B cell (primary cell): ENCODE results near the gene AANAT. TPM values are rescaled to one million over a fixed set of nuclear protein-coding genes. Genes with fewer than 3 reads are reported as not detected.
A peak's percentile ranks its signal among the peaks of the same experiment; 100 is the strongest.

Experiments used
- ATAC-seq: fragments of 200-7000 bp; cut with Tn5 transposase; one replicate; pipeline ENCODE4 v1.10.0; 2021; ENCODE audit warnings: low read depth, mild to moderate bottlenecking, moderate number of reproducible peaks, moderate library complexity
- CTCF ChIA-PET: fragments of 350-600 bp; sonication (Branson Sonifier 250); formaldehyde crosslinking; loops from one replicate; lab custom pipeline; 2021; ENCODE audit warnings: antibody characterized with exemption, inconsistent platforms; lab: Charles Lee
- POLR2A ChIA-PET: fragments of 350-600 bp; sonication (Branson Sonifier 250); formaldehyde crosslinking; loops from one replicate; lab custom pipeline; 2021; ENCODE audit warnings: antibody characterized with exemption; lab: Charles Lee
- DNase-seq: peaks from one replicate; pipeline ENCODE4 v3.0.0; 2013
- H2AFZ ChIP-seq: 2 replicates; pipeline ENCODE4 v1.6.1; 2012; ENCODE audit warnings: mild to moderate bottlenecking, low read depth, low read length; ENCODE audit not compliant: insufficient read depth, poor library complexity, severe bottlenecking
- H3K27ac ChIP-seq, 2 donors: 1 replicate in 1 of 2; 2 replicates in 1 of 2; pipeline ENCODE4 v1.5.1; 2012 to 2013; ENCODE audit warnings: low read length in 2 of 2, mild to moderate bottlenecking in 2 of 2, moderate library complexity in 1 of 2
- H3K27me3 ChIP-seq, 4 experiments: fragments of 200-600 bp in 1 of 4; sonication (generic) in 1 of 4; replicated peaks in 1 of 4; 1 replicate in 2 of 4; 2 replicates in 2 of 4; pipeline versions ENCODE4 v1.6.1 to v1.7.0; 2013 to 2016; ENCODE audit warnings: low read length in 3 of 4, mild to moderate bottlenecking in 2 of 4, mixed read lengths in 1 of 4, moderate library complexity in 1 of 4; ENCODE audit not compliant: insufficient read depth in 4 of 4, control insufficient read depth in 3 of 4; ENCODE audit errors: control extremely low read depth in 1 of 4
- H3K36me3 ChIP-seq, 2 experiments: replicated peaks in 1 of 2; 1 replicate in 1 of 2; 2 replicates in 1 of 2; pipeline versions ENCODE4 v1.6.1 to v1.7.1; 2013; ENCODE audit warnings: low read length in 1 of 2; ENCODE audit not compliant: insufficient read depth in 2 of 2, control insufficient read depth in 1 of 2; ENCODE audit errors: control extremely low read depth in 1 of 2, extremely low read depth in 1 of 2
- H3K4me1 ChIP-seq, 2 donors: fragments of 200-600 bp in 1 of 2; sonication (generic) in 1 of 2; 1 replicate in 1 of 2; 2 replicates in 1 of 2; pipeline versions ENCODE4 v1.5.1 to v1.6.1; 2013 to 2017; ENCODE audit warnings: low read length in 2 of 2; ENCODE audit not compliant: control insufficient read depth in 2 of 2, insufficient read depth in 2 of 2
- H3K4me2 ChIP-seq: replicated peaks from 2 replicates; pipeline ENCODE3; 2012; ENCODE audit warnings: mild to moderate bottlenecking, low read depth, low read length; ENCODE audit not compliant: poor library complexity, severe bottlenecking
- H3K4me3 ChIP-seq, 5 experiments: fragments of 200-600 bp in 1 of 5; sonication (generic) in 1 of 5; 1 replicate in 3 of 5; 2 replicates in 2 of 5; pipeline versions ENCODE4 v1.5.1 to v1.7.0; 2011 to 2016; ENCODE audit warnings: low read length in 4 of 5, mild to moderate bottlenecking in 4 of 5, low read depth in 2 of 5, control low read depth in 1 of 5, moderate library complexity in 1 of 5; ENCODE audit not compliant: insufficient read depth in 1 of 5; ENCODE audit errors: control extremely low read depth in 1 of 5, extremely low read depth in 1 of 5
- H3K79me2 ChIP-seq: fragments of 200-600 bp; sonication (generic); one replicate; pipeline ENCODE4 v1.6.0; 2016; ENCODE audit warnings: low read length; ENCODE audit not compliant: control insufficient read depth, insufficient read depth
- H3K9ac ChIP-seq: fragments of 200-600 bp; sonication (generic); 2 replicates; pipeline ENCODE4 v1.6.1; 2017; ENCODE audit warnings: mild to moderate bottlenecking, low read length, moderate library complexity
- H3K9me3 ChIP-seq, 3 donors: one replicate each; pipeline versions ENCODE4 v1.6.1 to v1.7.1; 2013; ENCODE audit warnings: low read length in 2 of 3; ENCODE audit not compliant: control insufficient read depth in 2 of 3, insufficient read depth in 1 of 3; ENCODE audit errors: control extremely low read depth in 1 of 3
- H4K20me1 ChIP-seq: 2 replicates; pipeline ENCODE4 v1.6.0; 2012; ENCODE audit warnings: mild to moderate bottlenecking, low read length; ENCODE audit not compliant: insufficient read depth, control insufficient read depth, poor library complexity, severe bottlenecking
- H3K27ac Mint-ChIP-seq: one replicate; pipeline ENCODE4 v1.8.0; 2021; ENCODE audit warnings: mixed read lengths
- H3K27me3 Mint-ChIP-seq: one replicate; pipeline ENCODE4 v1.8.0; 2021; ENCODE audit warnings: mixed read lengths
- H3K4me1 Mint-ChIP-seq: one replicate; pipeline ENCODE4 v1.8.0; 2021; ENCODE audit warnings: mixed read lengths
- H3K4me3 Mint-ChIP-seq: one replicate; pipeline ENCODE4 v1.8.0; 2021; ENCODE audit warnings: mixed read lengths
- H3K9me3 Mint-ChIP-seq: one replicate; pipeline ENCODE4 v1.8.0; 2022; ENCODE audit warnings: mixed read lengths; ENCODE audit not compliant: insufficient read depth
- EZH2 ChIP-seq: IDR thresholded peaks from 2 replicates; pipeline ENCODE4 v1.6.1; 2012; ENCODE audit warnings: borderline replicate concordance, low read depth, mild to moderate bottlenecking, moderate library complexity, low read length; ENCODE audit not compliant: insufficient read depth, poor library complexity, severe bottlenecking
- WGBS: methylation state at CpG from one replicate; pipeline ENCODE4 v1.1.5; 2013; ENCODE audit warnings: missing lambda C conversion rate; ENCODE audit not compliant: insufficient coverage; 5-methylcytosine and 5-hydroxymethylcytosine counted together
- intact Hi-C: fragments of 100-400 bp; cut with micrococcal nuclease; formaldehyde crosslinking; loops from one replicate; pipeline ENCODE4 v1.10.0; 2022
- polyA plus RNA-seq: library from polyadenylated mRNA; depleted of rRNA; stranded (reverse); fragments of >200 nt; gene quantifications from 2 replicates; pipeline ENCODE4 v1.2.3, GENCODE V29; 2012
- total RNA-seq, 2 donors: library from RNA; stranded (reverse); fragments of 120-200 nt in 1 of 2; gene quantifications; 1 replicate in 1 of 2; 2 replicates in 1 of 2; pipeline versions ENCODE4 v1.2.3 to v1.2.4, GENCODE V29; 2013 to 2022
- TF ChIP-seq, protein P1 (sequence below): fragments of 200-600 bp; IDR thresholded peaks from one replicate; pipeline ENCODE4 v1.8.0; 2022; ENCODE audit warnings: antibody characterized with exemption, mild to moderate bottlenecking

Gene AANAT
- total and polyA plus RNA-seq, 2 donors (not counting 1 experiment from before 2014, with no cell fraction given): 0.42 to 0.94 TPM

DNA sequence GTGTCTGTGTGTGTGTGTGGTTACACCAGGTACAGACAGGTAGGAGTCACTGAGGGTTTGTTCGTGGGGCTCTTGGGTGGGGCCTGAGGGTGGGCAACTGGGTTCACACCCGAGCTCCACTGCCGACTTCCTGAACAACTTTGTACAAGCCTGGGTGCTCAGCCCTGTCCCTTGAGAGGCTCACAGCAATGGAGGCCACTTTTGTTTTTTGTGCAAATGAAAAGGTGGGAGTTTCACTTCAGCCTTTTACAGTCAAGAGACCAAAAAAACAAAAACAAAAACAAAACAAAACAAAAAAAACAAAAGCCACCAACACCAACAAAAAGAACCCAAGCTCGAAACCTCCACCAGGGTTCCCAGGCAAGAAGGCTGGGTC is 31.5 kb downstream of the AANAT start:
- peak overlapping the region; percentile 78 to 94 for H3K27ac ChIP-seq
- ChIA-PET CTCF (interaction anchor here (1.1 to 20.8 kb wide), 9 partner anchors 9 to 101 kb away, joined by 3 to 442 read pairs (median 6); partner anchors contain the start of gene AANAT), POLR2A (interaction anchor here (0.6 to 22.8 kb wide), 11 partner anchors 8 to 1621 kb away, joined by 3 to 478 read pairs (median 4); partner anchors contain the start of genes AANAT and SPHK1)
- WGBS: 0% methylated on average over 1 of the region's 4 CpGs
- peak overlapping the region; percentile 94 for H3K27ac Mint-ChIP-seq
- peaks cover 47% of the 10 kb centered on the region for H4K20me1 ChIP-seq
- peak; percentile 36 for ATAC-seq
- H3K9me3 ChIP-seq: no peaks in the 10 kb centered on the region
- peaks cover 53 to 78% of the 10 kb centered on the region in 2 donors for H3K4me1 ChIP-seq
- peaks cover 0 to 45% of the 10 kb centered on the region in 2 experiments for H3K36me3 ChIP-seq
- no peaks in the 10 kb centered on the region for H3K27me3 Mint-ChIP-seq
- DNase-seq: peak; percentile 78
- H3K9ac ChIP-seq: peak overlapping the region; percentile 86
- no peaks in the 10 kb centered on the region for H3K9me3 Mint-ChIP-seq
- peaks cover 74% of the 10 kb centered on the region for H3K4me1 Mint-ChIP-seq
- peak overlapping the region; percentile 82 for H3K4me2 ChIP-seq
- intact Hi-C loops: loop anchor here (10.0 kb wide), 1 partner anchor 224 kb away; no protein-coding TSS in a partner anchor
- H3K4me3 ChIP-seq: peak overlapping the region; percentile 46 to 97 (median 95)
- no peak for TF ChIP-seq EZH2
- TF ChIP-seq, protein P1, sequence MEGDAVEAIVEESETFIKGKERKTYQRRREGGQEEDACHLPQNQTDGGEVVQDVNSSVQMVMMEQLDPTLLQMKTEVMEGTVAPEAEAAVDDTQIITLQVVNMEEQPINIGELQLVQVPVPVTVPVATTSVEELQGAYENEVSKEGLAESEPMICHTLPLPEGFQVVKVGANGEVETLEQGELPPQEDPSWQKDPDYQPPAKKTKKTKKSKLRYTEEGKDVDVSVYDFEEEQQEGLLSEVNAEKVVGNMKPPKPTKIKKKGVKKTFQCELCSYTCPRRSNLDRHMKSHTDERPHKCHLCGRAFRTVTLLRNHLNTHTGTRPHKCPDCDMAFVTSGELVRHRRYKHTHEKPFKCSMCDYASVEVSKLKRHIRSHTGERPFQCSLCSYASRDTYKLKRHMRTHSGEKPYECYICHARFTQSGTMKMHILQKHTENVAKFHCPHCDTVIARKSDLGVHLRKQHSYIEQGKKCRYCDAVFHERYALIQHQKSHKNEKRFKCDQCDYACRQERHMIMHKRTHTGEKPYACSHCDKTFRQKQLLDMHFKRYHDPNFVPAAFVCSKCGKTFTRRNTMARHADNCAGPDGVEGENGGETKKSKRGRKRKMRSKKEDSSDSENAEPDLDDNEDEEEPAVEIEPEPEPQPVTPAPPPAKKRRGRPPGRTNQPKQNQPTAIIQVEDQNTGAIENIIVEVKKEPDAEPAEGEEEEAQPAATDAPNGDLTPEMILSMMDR: no peak
- H3K27me3 ChIP-seq: no peaks in the 10 kb centered on the region
- no peak overlapping the region for H2AFZ ChIP-seq
- peak overlapping the region; percentile 97 for H3K4me3 Mint-ChIP-seq
- peaks cover 88% of the 10 kb centered on the region for H3K79me2 ChIP-seq

DNA sequence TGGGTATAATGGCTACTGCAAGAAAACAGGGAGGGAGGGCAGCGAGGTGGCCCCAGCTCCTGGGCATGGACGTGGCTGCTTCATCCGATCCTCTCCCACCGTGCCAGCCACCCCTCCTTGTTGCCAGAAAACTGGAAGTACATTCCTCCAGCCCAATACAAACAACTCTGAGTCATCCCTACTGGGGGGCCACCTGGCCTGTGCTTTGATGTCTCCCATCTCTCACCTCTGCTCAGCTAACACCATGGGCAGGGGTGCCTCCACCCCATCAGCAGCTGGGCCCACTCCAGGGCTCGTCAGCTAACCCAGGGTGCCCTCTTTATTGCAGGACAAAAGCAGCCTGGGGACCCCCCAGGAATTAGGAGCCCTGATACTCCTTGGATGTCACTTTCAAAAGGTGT is 31.9 kb downstream of the AANAT start:
- ChIA-PET POLR2A (interaction anchor here (0.7 to 22.8 kb wide), 10 partner anchors 8 to 512 kb away, joined by 3 to 478 read pairs (median 4); partner anchors contain the start of genes AANAT, PRPSAP1 and SPHK1), CTCF (interaction anchor here (0.8 to 20.8 kb wide), 8 partner anchors 8 to 196 kb away, joined by 3 to 442 read pairs (median 6); partner anchors contain the start of gene AANAT)
- Histone ChIP-seq H3K4me3 (peak overlapping the region; percentile 46 to 97 (median 95)), H3K4me1 (peaks cover 49 to 77% of the 10 kb centered on the region in 2 donors), H3K27me3 (no peaks in the 10 kb centered on the region), H3K79me2 (peaks cover 84% of the 10 kb centered on the region), H3K9ac (peak overlapping the region; percentile 86), H2AFZ (no peak overlapping the region), H3K4me2 (peak overlapping the region; percentile 82), H3K36me3 (peaks cover 0 to 43% of the 10 kb centered on the region in 2 experiments), H3K9me3 (no peaks in the 10 kb centered on the region), H3K27ac (peak overlapping the region; percentile 78 to 94), H4K20me1 (peaks cover 43% of the 10 kb centered on the region)
- 36% methylated on average over 5 of the region's 5 CpGs for WGBS
- Mint-ChIP-seq H3K9me3 (no peaks in the 10 kb centered on the region), H3K27me3 (no peaks in the 10 kb centered on the region), H3K4me1 (peaks cover 72% of the 10 kb centered on the region), H3K4me3 (peak overlapping the region; percentile 97), H3K27ac (peak overlapping the region; percentile 94)
- intact Hi-C loops: loop anchor here (10.0 kb wide), 1 partner anchor 224 kb away; no protein-coding TSS in a partner anchor
- TF ChIP-seq EZH2: no peak
- TF ChIP-seq, protein P1: no peak
- DNase-seq (no peak), ATAC-seq (no peak)
